ENCODE measurements around the gene HIRA. TPM values are rescaled to one million over a fixed set of nuclear protein-coding genes. Genes with fewer than 3 reads are reported as not detected.
"Not testable (repeated sequence)": the region's sequence is repeated elsewhere in the genome, so short reads cannot be mapped to it uniquely, and the experiment has no call there.

The HIRA gene
- polyA plus RNA-seq, 3 donors, result 1.8 to 20.7 (median 2.6) TPM

DNA sequence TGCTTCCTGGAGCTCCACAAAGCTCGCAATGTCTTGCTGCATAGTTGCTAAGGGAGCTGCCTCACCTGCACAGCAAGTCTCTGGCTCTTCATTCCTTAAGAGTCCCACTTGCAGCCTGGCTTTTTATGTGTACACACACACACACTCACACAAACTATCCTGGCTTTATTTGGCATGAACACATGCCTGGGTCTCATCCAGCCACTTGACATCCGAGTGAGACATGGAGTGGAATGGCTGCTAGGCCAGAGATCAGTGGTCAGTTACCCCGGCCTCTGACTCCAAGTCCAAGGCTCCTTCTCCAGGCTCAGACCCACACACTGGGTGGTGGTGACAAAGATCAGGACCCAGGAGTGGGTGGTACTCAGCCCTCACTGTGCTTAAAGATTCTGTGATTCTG is 102.1 kb downstream of the HIRA start:
- no peak overlapping the region for H3K4me3 ChIP-seq (replicated peaks in 1 of 3; ENCODE audit: low read depth in 2 of 3, low read length in 3 of 3)
- Mint-ChIP-seq H3K27ac (no peak overlapping the region), H3K36me3 (peaks cover 55 to 64% of the 10 kb centered on the region in 2 donors)

DNA sequence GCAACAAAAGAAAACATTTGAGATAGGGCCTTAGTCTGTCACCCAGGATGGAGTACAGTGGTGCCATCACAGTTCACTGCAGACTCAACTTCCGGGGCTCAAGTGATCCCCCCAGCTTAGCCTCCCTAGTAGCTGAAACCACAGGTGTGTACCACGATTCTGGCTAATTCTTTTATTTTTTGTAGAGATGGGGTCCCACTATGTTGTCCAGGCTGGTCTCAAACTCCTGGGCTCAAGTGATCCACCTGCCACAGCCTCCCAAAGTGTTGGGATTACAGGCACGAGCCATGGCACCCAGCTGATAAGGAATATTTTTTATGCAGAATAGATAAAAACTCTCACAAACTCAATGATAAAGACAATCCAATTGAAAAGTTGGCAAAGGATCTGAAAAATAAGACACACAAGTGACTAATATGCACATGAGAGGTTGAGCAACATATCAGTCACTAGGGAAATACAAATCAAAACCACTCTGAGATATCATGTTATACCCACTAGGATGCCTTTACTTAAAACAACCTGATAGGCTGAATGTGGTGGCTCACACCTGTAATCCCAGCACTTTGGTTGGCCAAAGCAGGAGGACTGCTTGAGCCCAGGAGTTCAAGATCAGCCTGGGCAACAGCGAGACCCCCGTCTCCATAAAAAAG is 106.1 kb downstream of the HIRA start:
- Histone ChIP-seq H3K27me3 (ENCODE audit: control insufficient read depth in 2 of 2, insufficient read depth in 2 of 2, low read length in 2 of 2) (no peaks in the 10 kb centered on the region), H3K4me1 (ENCODE audit: control insufficient read depth in 1 of 2, insufficient read depth in 2 of 2, low read length in 2 of 2) (peaks cover 4 to 27% of the 10 kb centered on the region in 2 donors), H2AFZ (ENCODE audit: insufficient read depth, low read depth, low read length, poor library complexity, severe bottlenecking) (no peak overlapping the region), H3K36me3 (replicated peaks in 1 of 2; ENCODE audit: control insufficient read depth in 1 of 2, insufficient read depth in 2 of 2, low read length in 2 of 2) (peaks cover 13 to 22% of the 10 kb centered on the region in 2 donors), H4K20me1 (ENCODE audit: insufficient read depth, low read length) (no peaks in the 10 kb centered on the region), H3K27ac (ENCODE audit: low read depth in 1 of 2, low read length in 2 of 2) (no peak overlapping the region), H3K9me3 (replicated peaks in 1 of 2; ENCODE audit: control insufficient read depth in 1 of 2, insufficient read depth in 1 of 2, low read length in 2 of 2) (peaks cover 4 to 31% of the 10 kb centered on the region in 2 donors), H3K9ac (ENCODE audit: insufficient read depth, low read length, poor library complexity, severe bottlenecking) (no peak overlapping the region), H3K4me3 (replicated peaks in 1 of 3; ENCODE audit: low read depth in 2 of 3, low read length in 3 of 3) (no peak overlapping the region), H3K4me2 (replicated peaks; ENCODE audit: extremely low read depth, low read length, poor library complexity, severe bottlenecking) (no peak overlapping the region), H3K79me2 (ENCODE audit: insufficient read depth, low read length) (no peaks in the 10 kb centered on the region)
- TF ChIP-seq, protein P1, sequence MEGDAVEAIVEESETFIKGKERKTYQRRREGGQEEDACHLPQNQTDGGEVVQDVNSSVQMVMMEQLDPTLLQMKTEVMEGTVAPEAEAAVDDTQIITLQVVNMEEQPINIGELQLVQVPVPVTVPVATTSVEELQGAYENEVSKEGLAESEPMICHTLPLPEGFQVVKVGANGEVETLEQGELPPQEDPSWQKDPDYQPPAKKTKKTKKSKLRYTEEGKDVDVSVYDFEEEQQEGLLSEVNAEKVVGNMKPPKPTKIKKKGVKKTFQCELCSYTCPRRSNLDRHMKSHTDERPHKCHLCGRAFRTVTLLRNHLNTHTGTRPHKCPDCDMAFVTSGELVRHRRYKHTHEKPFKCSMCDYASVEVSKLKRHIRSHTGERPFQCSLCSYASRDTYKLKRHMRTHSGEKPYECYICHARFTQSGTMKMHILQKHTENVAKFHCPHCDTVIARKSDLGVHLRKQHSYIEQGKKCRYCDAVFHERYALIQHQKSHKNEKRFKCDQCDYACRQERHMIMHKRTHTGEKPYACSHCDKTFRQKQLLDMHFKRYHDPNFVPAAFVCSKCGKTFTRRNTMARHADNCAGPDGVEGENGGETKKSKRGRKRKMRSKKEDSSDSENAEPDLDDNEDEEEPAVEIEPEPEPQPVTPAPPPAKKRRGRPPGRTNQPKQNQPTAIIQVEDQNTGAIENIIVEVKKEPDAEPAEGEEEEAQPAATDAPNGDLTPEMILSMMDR (IDR thresholded peaks at IDR 0.05), result no peak
- no CpG with 5 or more reads among the region's 5 CpGs for WGBS (ENCODE audit: insufficient coverage)
- Mint-ChIP-seq H3K4me3 (no peak overlapping the region), H3K36me3 (peaks cover 20 to 25% of the 10 kb centered on the region in 2 donors), H3K4me1 (peaks cover 25% of the 10 kb centered on the region), H3K27me3 (ENCODE audit: low read depth in 3 of 3) (peaks cover 0 to 2% (median 1%) of the 10 kb centered on the region in 3 donors), H3K9me3 (peaks cover 22 to 46% (median 38%) of the 10 kb centered on the region in 7 donors), H3K27ac (peak overlapping the region in 3 of 7 donors; percentile 2 to 78 (median 58))
- intact Hi-C loops (cut with micrococcal nuclease), result loop anchor here in 1 of 2 donors (10.0 kb wide), 1 partner anchor 61 kb away; no protein-coding TSS in a partner anchor
- peak; percentile 10 to 14 (median 11) for DNase-seq

More for the DNA sequence above, 102.1 kb downstream of the HIRA start:
- Histone ChIP-seq H3K4me2 (replicated peaks; ENCODE audit: extremely low read depth, low read length, poor library complexity, severe bottlenecking) (no peak overlapping the region), H3K4me1 (ENCODE audit: control insufficient read depth in 1 of 2, insufficient read depth in 2 of 2, low read length in 2 of 2) (peaks cover 4 to 13% of the 10 kb centered on the region in 2 donors), H3K36me3 (replicated peaks in 1 of 2; ENCODE audit: control insufficient read depth in 1 of 2, insufficient read depth in 2 of 2, low read length in 2 of 2) (peaks cover 42 to 60% of the 10 kb centered on the region in 2 donors), H3K79me2 (ENCODE audit: insufficient read depth, low read length) (no peaks in the 10 kb centered on the region), H3K27me3 (ENCODE audit: control insufficient read depth in 2 of 2, insufficient read depth in 2 of 2, low read length in 2 of 2) (no peaks in the 10 kb centered on the region), H4K20me1 (ENCODE audit: insufficient read depth, low read length) (no peaks in the 10 kb centered on the region), H3K27ac (ENCODE audit: low read depth in 1 of 2, low read length in 2 of 2) (no peak overlapping the region), H3K9ac (ENCODE audit: insufficient read depth, low read length, poor library complexity, severe bottlenecking) (no peak overlapping the region), H3K9me3 (replicated peaks in 1 of 2; ENCODE audit: control insufficient read depth in 1 of 2, insufficient read depth in 1 of 2, low read length in 2 of 2) (peaks cover 16 to 43% of the 10 kb centered on the region in 2 donors), H2AFZ (ENCODE audit: insufficient read depth, low read depth, low read length, poor library complexity, severe bottlenecking) (no peak overlapping the region)
- Mint-ChIP-seq H3K4me1 (peaks cover 13% of the 10 kb centered on the region), H3K27me3 (ENCODE audit: low read depth in 3 of 3) (no peaks in the 10 kb centered on the region), H3K4me3 (no peak overlapping the region), H3K9me3 (peaks cover 35 to 55% (median 41%) of the 10 kb centered on the region in 7 donors)
- intact Hi-C loops (cut with micrococcal nuclease), result loop anchor here in 1 of 2 donors (10.0 kb wide), 1 partner anchor 65 kb away; no protein-coding TSS in a partner anchor
- 100% methylated on average over 1 of the region's 3 CpGs for WGBS (ENCODE audit: insufficient coverage)
- DNase-seq, result no peak
- TF ChIP-seq, protein P1 (IDR thresholded peaks at IDR 0.05), result no peak

DNA sequence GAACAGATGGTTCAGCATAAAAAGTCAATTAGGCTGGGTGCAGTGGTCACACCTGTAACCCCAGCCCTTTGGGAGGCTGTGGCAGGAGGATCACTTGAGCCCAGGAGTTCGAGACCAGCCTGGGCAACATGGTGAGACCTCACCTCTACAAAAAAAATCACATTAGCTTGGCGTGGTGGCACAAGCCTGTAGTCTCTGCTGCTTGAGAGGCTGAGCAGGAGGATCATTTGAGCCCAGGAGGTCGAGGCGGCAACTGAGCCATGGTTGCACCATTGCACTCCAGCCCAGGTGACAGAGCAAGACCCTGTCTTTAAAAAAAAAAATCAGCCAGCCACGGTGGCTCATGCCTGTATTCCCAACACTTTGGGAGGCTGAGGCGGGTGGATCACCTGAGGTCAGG is 108.1 kb downstream of the HIRA start:
- Mint-ChIP-seq H3K9me3 (peaks cover 14 to 44% (median 36%) of the 10 kb centered on the region in 7 donors), H3K27ac (peak overlapping the region in 1 of 7 donors; percentile 35), H3K4me1 (peaks cover 25% of the 10 kb centered on the region)
- WGBS (ENCODE audit: insufficient coverage), result 95% methylated on average over 4 of the region's 6 CpGs
- DNase-seq; H3K9ac ChIP-seq (ENCODE audit: insufficient read depth, low read length, poor library complexity, severe bottlenecking); H3K36me3 ChIP-seq (replicated peaks in 1 of 2; ENCODE audit: control insufficient read depth in 1 of 2, insufficient read depth in 2 of 2, low read length in 2 of 2); H3K27ac ChIP-seq (ENCODE audit: low read depth in 1 of 2, low read length in 2 of 2); H3K27me3 ChIP-seq (ENCODE audit: control insufficient read depth in 2 of 2, insufficient read depth in 2 of 2, low read length in 2 of 2); H3K4me2 ChIP-seq (replicated peaks; ENCODE audit: extremely low read depth, low read length, poor library complexity, severe bottlenecking); H3K79me2 ChIP-seq (ENCODE audit: insufficient read depth, low read length); H3K27me3 Mint-ChIP-seq (ENCODE audit: low read depth in 3 of 3); H2AFZ ChIP-seq (ENCODE audit: insufficient read depth, low read depth, low read length, poor library complexity, severe bottlenecking); H3K4me3 Mint-ChIP-seq; H3K36me3 Mint-ChIP-seq; H4K20me1 ChIP-seq (ENCODE audit: insufficient read depth, low read length); H3K4me3 ChIP-seq (replicated peaks in 1 of 3; ENCODE audit: low read depth in 2 of 3, low read length in 3 of 3): not testable (repeated sequence)
- intact Hi-C loops (cut with micrococcal nuclease), result loop anchor here in 1 of 2 donors (10.0 kb wide), 1 partner anchor 59 kb away; no protein-coding TSS in a partner anchor
- Histone ChIP-seq H3K9me3 (replicated peaks in 1 of 2; ENCODE audit: control insufficient read depth in 1 of 2, insufficient read depth in 1 of 2, low read length in 2 of 2) (peaks cover 7 to 18% of the 10 kb centered on the region in 2 donors), H3K4me1 (ENCODE audit: control insufficient read depth in 1 of 2, insufficient read depth in 2 of 2, low read length in 2 of 2) (peaks cover 4 to 27% of the 10 kb centered on the region in 2 donors)
